ENCODE measurements around the gene DNAL4.

GRCh38 chr22:38832005-38832978 lies 38.3 kb upstream of the DNAL4 start:
- TF ChIP-seq POLR2A (IDR thresholded peaks at IDR 0.05; ENCODE audit: low read depth) (no peak), CTCF (IDR thresholded peaks at IDR 0.05) (no peak), POLR2AphosphoS5 (IDR thresholded peaks at IDR 0.05) (no peak), EP300 (IDR thresholded peaks at IDR 0.05) (no peak)

Data from esophagus muscularis mucosa (tissue), 4 donors.